GM12874 (cell line): ENCODE data around the gene CAPZA2.

Experiments used
- TF ChIP-seq, protein P1 (sequence below): IDR thresholded peaks from 2 replicates; pipeline ENCODE4 v1.5.1; 2011; ENCODE audit warnings: low read depth, mild to moderate bottlenecking, control low read depth, low read length, moderate library complexity; ENCODE audit not compliant: insufficient read depth

CAPZA2 gene

GRCh38 chr7:116918704-116919103, 56.3 kb downstream of the CAPZA2 start:
- TF ChIP-seq, protein P1, sequence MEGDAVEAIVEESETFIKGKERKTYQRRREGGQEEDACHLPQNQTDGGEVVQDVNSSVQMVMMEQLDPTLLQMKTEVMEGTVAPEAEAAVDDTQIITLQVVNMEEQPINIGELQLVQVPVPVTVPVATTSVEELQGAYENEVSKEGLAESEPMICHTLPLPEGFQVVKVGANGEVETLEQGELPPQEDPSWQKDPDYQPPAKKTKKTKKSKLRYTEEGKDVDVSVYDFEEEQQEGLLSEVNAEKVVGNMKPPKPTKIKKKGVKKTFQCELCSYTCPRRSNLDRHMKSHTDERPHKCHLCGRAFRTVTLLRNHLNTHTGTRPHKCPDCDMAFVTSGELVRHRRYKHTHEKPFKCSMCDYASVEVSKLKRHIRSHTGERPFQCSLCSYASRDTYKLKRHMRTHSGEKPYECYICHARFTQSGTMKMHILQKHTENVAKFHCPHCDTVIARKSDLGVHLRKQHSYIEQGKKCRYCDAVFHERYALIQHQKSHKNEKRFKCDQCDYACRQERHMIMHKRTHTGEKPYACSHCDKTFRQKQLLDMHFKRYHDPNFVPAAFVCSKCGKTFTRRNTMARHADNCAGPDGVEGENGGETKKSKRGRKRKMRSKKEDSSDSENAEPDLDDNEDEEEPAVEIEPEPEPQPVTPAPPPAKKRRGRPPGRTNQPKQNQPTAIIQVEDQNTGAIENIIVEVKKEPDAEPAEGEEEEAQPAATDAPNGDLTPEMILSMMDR, result no peak

- TF ChIP-seq, protein P1, result no peak
These were observed 58.0 kb downstream of the CAPZA2 start for GRCh38 chr7:116920359-116920758.

DNA sequence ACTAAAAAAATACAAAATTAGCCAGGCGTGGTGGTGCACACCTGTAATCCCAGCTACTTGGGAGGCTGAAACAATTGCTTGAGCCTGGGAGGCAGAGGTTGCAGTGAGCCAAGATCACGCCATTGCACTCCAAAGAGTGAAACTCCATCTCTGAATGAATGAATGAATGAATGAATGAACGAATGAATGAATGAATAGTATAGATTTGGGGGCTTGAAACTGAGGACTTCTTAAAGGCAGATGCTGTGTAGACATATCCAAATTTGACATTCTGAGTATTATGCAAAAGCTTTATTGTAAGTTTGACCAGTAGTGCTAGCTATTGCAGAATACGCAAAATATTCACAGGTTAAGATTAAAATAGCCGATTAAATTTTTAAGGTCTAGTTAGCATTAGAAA, 60.2 kb downstream of the CAPZA2 start:
- TF ChIP-seq, protein P1, result no peak

GRCh38 chr7:116924741-116925140, 62.4 kb downstream of the CAPZA2 start:
- TF ChIP-seq, protein P1, result no peak

DNA sequence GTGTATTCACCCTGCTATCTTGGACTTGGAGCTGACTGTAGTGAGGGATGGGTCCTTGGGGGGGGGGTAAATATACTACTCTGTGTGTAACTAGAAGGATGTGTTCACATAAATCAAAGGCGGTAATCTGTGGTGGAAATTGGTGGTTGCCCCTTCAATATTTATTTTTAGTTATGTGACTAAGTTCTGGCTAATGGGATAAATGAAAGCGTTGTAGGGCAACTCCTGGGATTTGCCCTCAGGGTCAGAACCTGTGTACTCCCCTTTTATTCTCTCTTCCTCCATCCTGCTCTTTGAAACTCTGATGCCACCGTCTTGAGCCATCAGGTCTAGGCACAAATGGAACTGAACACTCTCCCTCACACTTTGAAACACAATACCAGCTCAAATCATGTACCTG, 66.6 kb downstream of the CAPZA2 start:
- TF ChIP-seq, protein P1, result no peak

GRCh38 chr7:116929914-116930913, 67.8 kb downstream of the CAPZA2 start:
- TF ChIP-seq, protein P1, result peak; percentile 76

GRCh38 chr7:116932566-116932965, 70.2 kb downstream of the CAPZA2 start:
- TF ChIP-seq, protein P1, result no peak
